ENCODE results near the gene USP21. TPM values are rescaled to one million over a fixed set of nuclear protein-coding genes. Genes with fewer than 3 reads are reported as not detected.
A peak's percentile ranks its signal among the peaks of the same experiment; 100 is the strongest.

The USP21 gene
- total RNA-seq, 2 experiments from 2014 or later: 44.4 to 45.6 TPM

- no peak overlapping the region for H3K27ac ChIP-seq (ENCODE audit: low read depth in 1 of 2, low read length in 2 of 2)
- ATAC-seq (ENCODE audit: poor library complexity): no peak
- peaks cover 83% of the 10 kb centered on the region for H3K4me1 Mint-ChIP-seq (ENCODE audit: low read depth)
- H3K9me3 Mint-ChIP-seq: no peaks in the 10 kb centered on the region
- ChIA-PET POLR2A (interaction anchor here (0.9 to 1.3 kb wide), 4 partner anchors 15 to 41 kb away, joined by 3 to 5 read pairs (median 3); partner anchors contain the start of genes B4GALT3, DEDD and NDUFS2), CTCF (no interaction called here)
- H3K4me1 ChIP-seq (ENCODE audit: insufficient read depth, low read length): peaks cover 50% of the 10 kb centered on the region
- H3K9me3 ChIP-seq (ENCODE audit: control insufficient read depth in 1 of 2, insufficient read depth in 1 of 2, low read length in 2 of 2): no peaks in the 10 kb centered on the region
- H3K27ac Mint-ChIP-seq: peak overlapping the region; percentile 98
- no peaks in the 10 kb centered on the region for H3K27me3 Mint-ChIP-seq
- H3K27me3 ChIP-seq (ENCODE audit: control insufficient read depth in 1 of 2, insufficient read depth in 2 of 2, low read length in 2 of 2): no peaks in the 10 kb centered on the region
- DNase-seq: peak in 1 of 14 experiments; percentile 12
- peaks cover 76% of the 10 kb centered on the region for H3K36me3 Mint-ChIP-seq (ENCODE audit: low read depth)
- peaks cover 51% of the 10 kb centered on the region for H3K36me3 ChIP-seq (ENCODE audit: insufficient read depth, low read length)
- TF ChIP-seq CTCF (IDR thresholded peaks at IDR 0.05): no peak
- no peak overlapping the region for H3K4me3 ChIP-seq (ENCODE audit: low read length)
- intact Hi-C loops (cut with DNase I, micrococcal nuclease): loop anchor here in 1 of 2 experiments (2.0 kb wide), 1 partner anchor 15 kb away; the partner anchor contains the start of gene B4GALT3
- peak overlapping the region; percentile 93 for H3K4me3 Mint-ChIP-seq
Measured at GRCh38 chr1:161161652-161162051, 2.4 kb downstream of the USP21 start.

GRCh38 chr1:161162052-161162451, 2.8 kb downstream of the USP21 start:
- Histone ChIP-seq H3K4me3 (ENCODE audit: low read length) (no peak overlapping the region), H3K27me3 (ENCODE audit: control insufficient read depth in 1 of 2, insufficient read depth in 2 of 2, low read length in 2 of 2) (no peaks in the 10 kb centered on the region), H3K4me1 (ENCODE audit: insufficient read depth, low read length) (peaks cover 54% of the 10 kb centered on the region), H3K36me3 (ENCODE audit: insufficient read depth, low read length) (peaks cover 51% of the 10 kb centered on the region), H3K9me3 (ENCODE audit: control insufficient read depth in 1 of 2, insufficient read depth in 1 of 2, low read length in 2 of 2) (no peaks in the 10 kb centered on the region), H3K27ac (ENCODE audit: low read depth in 1 of 2, low read length in 2 of 2) (no peak overlapping the region)
- Mint-ChIP-seq H3K36me3 (ENCODE audit: low read depth) (peaks cover 73% of the 10 kb centered on the region), H3K27ac (peak overlapping the region; percentile 98), H3K4me3 (peak overlapping the region; percentile 93), H3K4me1 (ENCODE audit: low read depth) (peaks cover 85% of the 10 kb centered on the region), H3K27me3 (no peaks in the 10 kb centered on the region), H3K9me3 (no peaks in the 10 kb centered on the region)
- intact Hi-C loops (cut with DNase I, micrococcal nuclease): loop anchor here in 1 of 2 experiments (2.0 kb wide), 1 partner anchor 15 kb away; the partner anchor contains the start of gene B4GALT3
- TF ChIP-seq CTCF (IDR thresholded peaks at IDR 0.05): no peak
- ChIA-PET CTCF (no interaction called here), POLR2A (interaction anchor here (0.9 to 1.3 kb wide), 4 partner anchors 15 to 40 kb away, joined by 3 to 5 read pairs (median 3); partner anchors contain the start of genes B4GALT3, DEDD and NDUFS2)
- ATAC-seq (ENCODE audit: poor library complexity): no peak
- DNase-seq: no peak

GRCh38 chr1:161162806-161163205, 3.5 kb downstream of the USP21 start:
- H3K27me3 Mint-ChIP-seq: no peaks in the 10 kb centered on the region
- Histone ChIP-seq H3K27me3 (ENCODE audit: control insufficient read depth in 1 of 2, insufficient read depth in 2 of 2, low read length in 2 of 2) (no peaks in the 10 kb centered on the region), H3K36me3 (ENCODE audit: insufficient read depth, low read length) (peaks cover 45% of the 10 kb centered on the region), H3K4me1 (ENCODE audit: insufficient read depth, low read length) (peaks cover 62% of the 10 kb centered on the region), H3K9me3 (ENCODE audit: control insufficient read depth in 1 of 2, insufficient read depth in 1 of 2, low read length in 2 of 2) (no peaks in the 10 kb centered on the region), H3K4me3 (ENCODE audit: low read length) (no peak overlapping the region), H3K27ac (ENCODE audit: low read depth in 1 of 2, low read length in 2 of 2) (no peak overlapping the region)
- H3K27ac Mint-ChIP-seq: peak overlapping the region; percentile 98
- peaks cover 84% of the 10 kb centered on the region for H3K4me1 Mint-ChIP-seq (ENCODE audit: low read depth)
- H3K36me3 Mint-ChIP-seq (ENCODE audit: low read depth): peaks cover 66% of the 10 kb centered on the region
- ChIA-PET CTCF (no interaction called here), POLR2A (interaction anchor here (1.2 to 1.3 kb wide), 2 partner anchors 14 to 19 kb away, joined by 3 read pairs; partner anchors contain the start of gene B4GALT3)
- intact Hi-C loops (cut with DNase I, micrococcal nuclease): loop anchor here in 1 of 2 experiments (2.0 kb wide), 1 partner anchor 14 kb away; the partner anchor contains the start of gene B4GALT3
- DNase-seq: no peak
- peak overlapping the region; percentile 93 for H3K4me3 Mint-ChIP-seq
- TF ChIP-seq CTCF (IDR thresholded peaks at IDR 0.05): no peak
- no peak for ATAC-seq (ENCODE audit: poor library complexity)
- no peaks in the 10 kb centered on the region for H3K9me3 Mint-ChIP-seq

Data from CD4-positive, alpha-beta T cell (primary cell).